Parathyroid adenoma (tissue), 2 donors: ENCODE results near the gene GALNT18.

ENCODE experiments used
- H2AFZ ChIP-seq: fragments of 300-600 bp; sonication (generic); one replicate; pipeline ENCODE4 v1.7.0; 2017; ENCODE audit warnings: antibody characterized with exemption, mild to moderate bottlenecking
- H3K27ac ChIP-seq: fragments of 300-600 bp; sonication (generic); one replicate; pipeline ENCODE4 v1.7.0; 2017
- H3K27me3 ChIP-seq: fragments of 300-600 bp; sonication (generic); one replicate; pipeline ENCODE4 v1.7.0; 2017; ENCODE audit warnings: low read length; ENCODE audit not compliant: control insufficient read depth, insufficient read depth
- H3K36me3 ChIP-seq: fragments of 300-600 bp; sonication (generic); one replicate; pipeline ENCODE4 v1.7.0; 2017; ENCODE audit warnings: low read length; ENCODE audit not compliant: control insufficient read depth, insufficient read depth
- H3K4me1 ChIP-seq: fragments of 300-600 bp; sonication (generic); one replicate; pipeline ENCODE4 v1.7.0; 2017; ENCODE audit warnings: control low read depth
- H3K4me2 ChIP-seq: fragments of 300-600 bp; sonication (generic); one replicate; pipeline ENCODE4 v1.7.0; 2017; ENCODE audit warnings: low read length
- H3K4me3 ChIP-seq: fragments of 300-600 bp; sonication (generic); one replicate; pipeline ENCODE4 v1.7.0; 2017; ENCODE audit warnings: low read depth, low read length
- H3K79me2 ChIP-seq: fragments of 300-600 bp; sonication (generic); one replicate; pipeline ENCODE4 v1.7.0; 2017; ENCODE audit warnings: control low read depth
- H3K9ac ChIP-seq: fragments of 300-600 bp; sonication (generic); one replicate; pipeline ENCODE4 v1.7.0; 2017; ENCODE audit warnings: mild to moderate bottlenecking
- H3K9me3 ChIP-seq: fragments of 300-600 bp; sonication (generic); one replicate; pipeline ENCODE4 v1.7.0; 2017; ENCODE audit warnings: low read length; ENCODE audit not compliant: control insufficient read depth
- CTCF ChIP-seq: fragments of 300-600 bp; sonication (generic); IDR thresholded peaks from one replicate; pipeline ENCODE4 v1.7.0; 2017; ENCODE audit warnings: antibody characterized with exemption, mild to moderate bottlenecking
- donor health status: primary hyperparathyroidism.

Gene GALNT18

DNA sequence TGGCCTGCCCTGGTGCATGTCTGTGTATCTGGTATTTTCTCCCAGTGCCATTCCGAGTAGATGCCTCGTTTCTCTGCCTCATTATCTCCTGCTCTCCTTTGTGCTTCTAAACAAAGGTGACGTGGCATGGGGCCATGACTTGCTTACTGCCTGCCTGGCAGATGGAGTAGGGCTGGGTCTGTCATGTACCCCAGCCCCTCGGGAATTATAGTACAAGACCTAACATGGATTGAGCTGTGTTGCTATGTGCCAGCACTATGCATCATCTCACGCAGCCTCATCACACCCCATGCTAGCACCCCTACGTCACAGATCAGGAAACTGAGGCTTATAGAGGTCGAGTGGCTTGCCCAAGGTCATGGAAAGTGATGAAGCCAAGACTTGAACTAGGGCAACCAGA, 88.1 kb downstream of the GALNT18 start:
- Histone ChIP-seq H3K27me3 (no peaks in the 10 kb centered on the region), H3K79me2 (peaks cover 1% of the 10 kb centered on the region), H3K4me3 (no peak overlapping the region), H3K4me1 (peaks cover 21% of the 10 kb centered on the region), H3K9ac (no peak overlapping the region), H3K9me3 (no peaks in the 10 kb centered on the region), H2AFZ (no peak overlapping the region), H3K36me3 (no peaks in the 10 kb centered on the region), H3K27ac (no peak overlapping the region), H3K4me2 (no peak overlapping the region)
- TF ChIP-seq CTCF, result no peak

DNA sequence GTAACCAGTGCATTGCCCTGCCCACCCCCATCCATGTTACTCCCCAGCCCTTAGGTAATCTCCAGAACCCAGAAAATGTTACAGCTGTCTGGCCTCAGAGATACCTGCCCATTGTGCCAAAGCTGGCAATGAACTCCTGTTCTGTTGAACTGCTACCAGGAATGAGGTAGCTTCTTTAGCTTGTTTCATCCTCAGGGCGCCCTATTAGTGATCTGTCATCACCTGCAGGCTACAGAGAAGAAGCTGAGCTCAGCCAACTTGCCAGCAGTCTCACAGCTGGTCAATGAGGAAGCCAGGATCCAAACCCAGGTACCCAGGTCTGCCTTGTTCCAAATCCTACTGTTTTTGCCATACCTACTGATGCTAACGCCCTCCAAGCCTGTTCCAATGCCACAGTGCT, 88.7 kb downstream of the GALNT18 start:
- Histone ChIP-seq H3K4me1 (peaks cover 15% of the 10 kb centered on the region), H3K9me3 (no peaks in the 10 kb centered on the region), H3K79me2 (no peaks in the 10 kb centered on the region), H3K36me3 (no peaks in the 10 kb centered on the region), H3K27ac (no peak overlapping the region), H3K4me2 (no peak overlapping the region), H3K9ac (no peak overlapping the region), H3K27me3 (no peaks in the 10 kb centered on the region), H2AFZ (no peak overlapping the region), H3K4me3 (no peak overlapping the region)
- no peak for TF ChIP-seq CTCF

- Histone ChIP-seq H3K4me3 (no peak overlapping the region), H3K9ac (no peak overlapping the region), H3K4me1 (peaks cover 10% of the 10 kb centered on the region), H3K4me2 (no peak overlapping the region), H3K27me3 (no peaks in the 10 kb centered on the region), H3K27ac (no peak overlapping the region), H3K9me3 (no peaks in the 10 kb centered on the region), H3K79me2 (no peaks in the 10 kb centered on the region), H3K36me3 (no peaks in the 10 kb centered on the region), H2AFZ (no peak overlapping the region)
- no peak for TF ChIP-seq CTCF
These were observed 89.2 kb downstream of the GALNT18 start for GRCh38 chr11:11532574-11532973.

- Histone ChIP-seq H3K27ac (no peak overlapping the region), H3K79me2 (no peaks in the 10 kb centered on the region), H3K4me2 (no peak overlapping the region), H3K4me1 (peaks cover 6% of the 10 kb centered on the region), H2AFZ (no peak overlapping the region), H3K9ac (no peak overlapping the region), H3K9me3 (no peaks in the 10 kb centered on the region), H3K27me3 (no peaks in the 10 kb centered on the region), H3K4me3 (no peak overlapping the region), H3K36me3 (no peaks in the 10 kb centered on the region)
- TF ChIP-seq CTCF, result no peak
These were observed 90.5 kb downstream of the GALNT18 start for GRCh38 chr11:11531131-11531908.

DNA sequence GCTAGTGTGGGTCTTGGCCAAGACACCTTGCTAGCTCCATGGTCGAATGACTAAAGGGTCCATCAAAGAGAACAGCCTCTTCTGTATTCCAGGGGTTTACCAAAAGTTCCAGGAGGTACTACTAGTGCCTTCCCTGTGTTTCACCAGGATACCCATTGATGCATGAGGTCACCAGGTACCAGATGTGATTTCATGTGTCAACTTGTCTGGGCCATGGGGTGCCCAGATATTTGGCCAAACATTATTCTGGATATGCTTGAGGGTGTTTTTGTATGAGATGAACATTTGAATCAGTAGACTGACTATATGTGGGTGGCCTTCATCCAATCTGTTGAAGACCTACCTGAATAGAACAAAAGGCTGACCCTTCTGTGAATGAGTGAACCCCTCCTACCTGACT, 92.8 kb downstream of the GALNT18 start:
- no peaks in the 10 kb centered on the region for H3K79me2 ChIP-seq
- H2AFZ ChIP-seq, result no peak overlapping the region
- no peaks in the 10 kb centered on the region for H3K36me3 ChIP-seq
- no peak overlapping the region for H3K4me2 ChIP-seq
- no peak for TF ChIP-seq CTCF
- H3K27me3 ChIP-seq, result no peaks in the 10 kb centered on the region
- peaks cover 6% of the 10 kb centered on the region for H3K4me1 ChIP-seq
- H3K4me3 ChIP-seq, result no peak overlapping the region
- no peak overlapping the region for H3K9ac ChIP-seq
- no peaks in the 10 kb centered on the region for H3K9me3 ChIP-seq
- no peak overlapping the region for H3K27ac ChIP-seq
